ENCODE measurements around the gene ITGA5. TPM values are rescaled to one million over a fixed set of nuclear protein-coding genes. Genes with fewer than 3 reads are reported as not detected.

ITGA5 gene
- total RNA-seq, 1 donor from 2014 or later, result 71.1 TPM

DNA sequence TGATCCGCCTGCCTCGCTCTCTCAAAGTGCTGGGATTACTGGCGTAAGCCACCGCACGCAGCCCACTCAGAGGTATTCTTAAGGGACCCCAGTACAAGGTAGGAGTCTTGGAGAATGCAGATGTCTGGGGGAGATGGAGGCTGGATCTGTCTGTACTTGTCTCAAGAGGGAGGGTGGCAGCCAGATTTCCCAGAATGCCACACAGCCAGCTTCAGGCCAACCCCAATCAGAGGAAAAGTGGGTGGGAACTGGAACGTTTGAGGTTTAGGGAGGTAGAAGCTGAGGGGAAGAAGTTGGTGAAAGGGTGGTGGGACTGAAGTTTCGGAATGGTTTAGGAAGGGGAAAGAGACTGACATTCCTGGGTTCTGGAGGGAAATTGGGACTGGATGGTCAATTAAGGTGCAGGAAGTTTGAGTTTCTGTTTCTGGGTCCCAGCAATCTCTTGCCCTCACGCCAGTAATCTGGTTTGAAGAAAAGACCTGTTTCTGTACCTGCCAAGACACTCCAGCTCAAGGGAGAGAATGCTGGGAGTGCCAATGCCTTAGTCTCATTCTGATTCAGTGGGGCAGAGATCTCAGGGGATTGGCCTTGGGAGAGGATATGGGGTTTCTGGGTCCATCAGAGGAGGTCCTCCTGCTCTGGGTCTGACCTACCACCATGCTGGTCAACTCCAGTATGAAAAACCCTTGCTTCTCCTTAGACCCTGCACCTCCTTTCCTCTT, 26.4 kb downstream of the ITGA5 start:
- intact Hi-C loops (cut with micrococcal nuclease), result no loop called here

- intact Hi-C loops (cut with micrococcal nuclease), result loop anchor here (1.0 kb wide), 1 partner anchor 12 kb away; no protein-coding TSS in a partner anchor
Measured at GRCh38 chr12:54390668-54391551, 28.2 kb downstream of the ITGA5 start.

DNA sequence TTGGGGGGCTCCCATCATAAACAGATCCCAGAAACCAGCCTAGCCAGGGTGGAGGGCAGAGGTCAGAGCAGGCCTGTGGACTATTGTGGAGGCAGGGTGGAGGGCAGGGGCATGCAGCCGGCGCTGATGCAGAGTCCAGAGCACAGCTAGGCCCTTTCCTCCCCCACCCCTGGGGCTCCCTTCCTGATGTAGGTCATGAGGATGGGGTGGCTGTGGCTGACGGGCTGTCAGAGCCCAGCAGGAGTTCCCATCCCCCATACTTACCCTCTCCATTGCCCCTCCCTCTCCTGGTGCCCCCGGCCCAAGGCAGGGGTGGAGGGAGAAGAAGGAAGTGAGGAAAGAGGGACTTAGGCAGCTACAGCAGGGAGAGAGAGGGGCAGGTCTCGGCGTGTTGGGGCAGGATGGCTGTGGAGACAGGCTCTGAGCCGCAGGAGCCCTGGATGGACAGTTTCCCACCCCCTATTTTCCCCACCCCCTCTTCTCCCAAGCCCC, 28.8 kb downstream of the ITGA5 start:
- intact Hi-C loops (cut with micrococcal nuclease), result no loop called here

- intact Hi-C loops (cut with micrococcal nuclease), result no loop called here
Measured at GRCh38 chr12:54389607-54390175, 29.4 kb downstream of the ITGA5 start.

- intact Hi-C loops (cut with micrococcal nuclease), result no loop called here
Measured at GRCh38 chr12:54389134-54389508, 29.9 kb downstream of the ITGA5 start.

- intact Hi-C loops (cut with micrococcal nuclease), result no loop called here
Measured at GRCh38 chr12:54388237-54389133, 30.6 kb downstream of the ITGA5 start.

DNA sequence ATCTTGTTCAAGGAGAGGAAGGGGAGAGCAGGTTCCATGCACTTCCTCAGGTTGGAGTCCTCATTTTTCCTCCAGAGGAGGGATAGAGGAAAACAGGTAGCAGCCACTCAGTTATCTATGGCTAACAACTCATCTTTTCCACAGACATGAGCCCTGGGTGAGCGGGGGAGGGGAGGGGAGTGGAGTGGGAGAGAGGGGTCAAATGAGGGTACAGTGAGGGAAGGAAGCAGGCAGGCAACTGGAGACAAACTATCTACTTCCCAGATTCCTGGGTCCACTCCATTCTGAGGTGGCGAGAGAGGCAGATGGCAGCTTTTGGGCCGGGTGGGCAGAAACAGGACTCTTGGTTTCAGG, 32.0 kb downstream of the ITGA5 start:
- intact Hi-C loops (cut with micrococcal nuclease), result no loop called here

GRCh38 chr12:54386403-54387113, 32.5 kb downstream of the ITGA5 start:
- intact Hi-C loops (cut with micrococcal nuclease), result no loop called here

GRCh38 chr12:54385251-54385914, 33.7 kb downstream of the ITGA5 start:
- intact Hi-C loops (cut with micrococcal nuclease), result no loop called here

DNA sequence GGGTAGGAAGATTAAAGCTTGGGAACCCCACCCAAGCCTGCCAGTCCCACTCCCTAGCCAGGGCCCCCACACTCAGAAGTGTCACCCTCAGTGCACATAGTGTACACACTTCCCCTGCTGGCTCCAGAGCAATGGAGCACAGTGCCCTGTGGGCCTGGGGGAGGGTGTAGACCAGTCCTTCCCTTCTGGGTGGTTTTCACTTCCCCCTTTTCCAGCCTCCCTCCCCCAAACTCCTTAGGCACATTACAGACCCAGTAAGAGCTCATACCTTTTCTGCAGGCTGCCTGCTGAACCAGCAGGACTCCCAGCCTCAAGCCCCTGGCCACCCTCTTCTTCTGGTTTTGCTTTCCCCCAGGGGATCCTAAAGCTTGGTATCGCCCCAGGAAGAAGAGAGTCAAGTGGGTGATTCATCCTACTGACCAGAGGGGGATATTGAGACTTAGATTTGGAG, 34.5 kb downstream of the ITGA5 start, which contains the start of gene ZNF385A:
TSS of gene ZNF385A (minus strand) at position 143 of the 451 bp plus-strand sequence. CDS start 219 bp downstream, outside the sequence.
- intact Hi-C loops (cut with micrococcal nuclease), result no loop called here

DNA sequence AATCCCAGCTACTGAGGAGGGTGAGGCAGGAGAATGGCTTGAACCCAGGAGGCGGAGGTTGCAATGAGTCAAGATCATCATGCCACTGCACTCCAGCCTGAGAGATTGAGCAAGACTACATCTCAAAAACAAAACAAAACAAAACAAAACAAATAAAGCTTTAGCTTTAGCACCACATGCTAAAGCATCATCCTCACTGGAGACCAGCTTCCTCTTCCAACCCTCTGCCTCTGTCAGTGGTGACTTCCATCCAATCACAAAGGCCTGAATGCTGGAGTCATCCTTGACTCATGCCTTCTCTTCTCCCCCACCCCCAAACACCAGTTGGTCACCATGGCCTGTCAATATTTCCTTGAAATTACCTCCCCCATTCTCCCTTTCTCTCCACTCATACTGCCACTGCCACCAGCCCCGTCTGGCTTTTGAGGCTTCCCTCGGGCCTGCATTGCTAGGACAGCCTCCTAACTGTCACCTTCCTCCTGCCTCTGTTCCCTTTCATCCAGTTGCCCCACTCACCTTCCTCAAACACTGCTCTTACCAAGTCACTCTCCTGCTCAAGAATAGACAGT, 35.9 kb downstream of the ITGA5 start:
- intact Hi-C loops (cut with micrococcal nuclease), result no loop called here

GRCh38 chr12:54381136-54381535, 37.9 kb downstream of the ITGA5 start:
- intact Hi-C loops (cut with micrococcal nuclease), result no loop called here

- intact Hi-C loops (cut with micrococcal nuclease), result loop anchor here (1.0 to 2.0 kb wide), 9 partner anchors 11 to 165 kb away; no protein-coding TSS in a partner anchor
Measured at GRCh38 chr12:54379398-54380201, 39.5 kb downstream of the ITGA5 start.

DNA sequence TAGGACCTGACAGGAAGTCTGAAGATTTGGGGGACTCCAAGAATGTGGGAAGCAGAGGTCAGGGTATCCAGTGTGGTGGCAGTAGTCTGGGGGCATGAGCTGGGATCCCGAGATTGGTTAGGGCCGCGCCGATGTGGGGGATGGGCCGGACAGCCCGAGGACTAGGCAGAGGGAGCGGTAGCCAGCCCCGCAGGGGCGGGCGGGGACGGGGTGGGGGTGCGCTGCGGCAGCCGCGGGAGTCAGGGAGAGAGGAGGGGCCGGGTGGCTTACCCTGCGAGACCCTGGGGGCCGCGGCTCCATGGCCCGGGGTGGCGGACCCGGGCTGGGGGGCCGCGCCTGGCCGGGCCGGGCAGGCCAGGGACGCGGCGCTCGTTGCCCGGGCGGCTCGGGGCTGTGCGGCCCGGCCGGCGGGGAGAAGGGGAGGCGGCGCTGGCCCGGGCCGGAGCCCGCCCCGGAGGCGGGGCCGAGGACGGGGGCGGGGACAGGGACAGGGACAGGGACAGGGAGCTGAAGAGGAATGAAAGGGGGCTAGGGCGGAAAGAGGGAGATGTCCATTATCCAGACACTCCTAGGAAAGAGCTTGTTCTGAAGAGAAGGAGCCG, 40.2 kb downstream of the ITGA5 start:
- intact Hi-C loops (cut with micrococcal nuclease), result loop anchor here (1.0 to 2.0 kb wide), 9 partner anchors 11 to 165 kb away; no protein-coding TSS in a partner anchor

GRCh38 chr12:54377797-54378515, 41.1 kb downstream of the ITGA5 start:
- intact Hi-C loops (cut with micrococcal nuclease), result loop anchor here (2.0 kb wide), 1 partner anchor 35 kb away; no protein-coding TSS in a partner anchor

DNA sequence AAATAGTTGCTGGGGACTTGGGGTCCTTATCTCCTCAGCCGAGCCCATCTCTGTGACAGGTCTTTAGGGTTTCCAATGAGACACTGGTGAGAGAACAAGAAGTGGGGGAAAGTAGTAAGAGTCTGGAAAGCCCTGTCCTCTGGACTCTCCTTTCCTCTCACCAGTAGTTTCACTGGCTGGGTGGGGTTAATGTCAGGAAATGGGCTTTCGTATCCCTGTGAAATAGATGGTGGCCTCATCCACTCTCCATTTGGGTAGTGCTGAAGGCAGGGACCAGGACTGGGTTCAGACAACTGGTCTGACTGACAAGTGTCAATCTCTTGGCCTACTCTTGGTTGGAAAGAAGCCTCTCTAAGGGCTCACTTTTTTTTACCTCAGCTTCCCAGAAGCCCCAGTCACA, 42.1 kb downstream of the ITGA5 start:
- intact Hi-C loops (cut with micrococcal nuclease), result no loop called here

DNA sequence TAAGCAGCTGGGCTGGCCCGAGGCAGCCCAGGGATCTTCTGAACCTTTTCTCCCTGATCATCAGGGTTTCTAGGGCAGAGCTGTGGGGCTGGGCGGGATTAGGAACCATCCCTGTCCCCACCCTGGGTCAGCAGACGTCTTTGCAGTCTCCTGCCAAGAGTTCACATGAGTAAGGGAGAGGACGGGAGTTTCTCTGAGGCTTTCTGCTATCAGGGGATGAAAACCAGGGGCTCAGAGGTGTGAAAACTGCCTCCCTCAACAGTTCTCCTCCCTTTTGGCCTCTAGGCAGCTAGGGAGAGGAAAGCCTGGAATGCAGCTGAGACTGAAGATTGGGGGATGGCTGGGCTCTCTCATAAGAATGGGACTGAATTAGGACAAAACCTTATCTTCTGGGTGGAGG, 42.5 kb downstream of the ITGA5 start:
- intact Hi-C loops (cut with micrococcal nuclease), result no loop called here
